ENCODE data around the gene MS4A12.
"Not testable (repeated sequence)": the region's sequence is repeated elsewhere in the genome, so short reads cannot be mapped to it uniquely, and the experiment has no call there.

MS4A12 gene

GRCh38 chr11:60515144-60515855, 22.7 kb downstream of the MS4A12 start, which contains the start of gene MS4A13:
Gene MS4A13, plus strand, starts transcription at chr11:60515392. Its CDS starts 2,692 bp downstream, at chr11:60518084.
- H3K4me1 ChIP-seq (ENCODE audit: control insufficient read depth, insufficient read depth, low read length) = no peaks in the 10 kb centered on the region
- no peaks in the 10 kb centered on the region for H3K36me3 ChIP-seq (ENCODE audit: control insufficient read depth, insufficient read depth, low read length)
- H3K27ac ChIP-seq (ENCODE audit: low read depth, low read length) = no peak within 1 kb of the TSS
- H3K9ac ChIP-seq (ENCODE audit: low read length) = no peak within 1 kb of the TSS
- H3K27me3 ChIP-seq (ENCODE audit: control insufficient read depth, insufficient read depth, low read length) = no peaks in the 10 kb centered on the region
- H3K4me3 ChIP-seq (ENCODE audit: low read length) = no peak within 1 kb of the TSS

GRCh38 chr11:60528465-60528864, 35.9 kb downstream of the MS4A12 start:
- Histone ChIP-seq H3K27me3 (ENCODE audit: control insufficient read depth, insufficient read depth, low read length) (no peaks in the 10 kb centered on the region), H3K4me3 (ENCODE audit: low read length) (no peak overlapping the region), H3K36me3 (ENCODE audit: control insufficient read depth, insufficient read depth, low read length) (no peaks in the 10 kb centered on the region), H3K27ac (ENCODE audit: low read depth, low read length) (no peak overlapping the region), H3K9ac (ENCODE audit: low read length) (no peak overlapping the region), H3K4me1 (ENCODE audit: control insufficient read depth, insufficient read depth, low read length) (no peaks in the 10 kb centered on the region)

- Histone ChIP-seq H3K9ac (ENCODE audit: low read length) (no peak overlapping the region), H3K27me3 (ENCODE audit: control insufficient read depth, insufficient read depth, low read length) (no peaks in the 10 kb centered on the region), H3K27ac (ENCODE audit: low read depth, low read length) (no peak overlapping the region), H3K4me3 (ENCODE audit: low read length) (no peak overlapping the region), H3K4me1 (ENCODE audit: control insufficient read depth, insufficient read depth, low read length) (no peaks in the 10 kb centered on the region), H3K36me3 (ENCODE audit: control insufficient read depth, insufficient read depth, low read length) (no peaks in the 10 kb centered on the region)
Observed at GRCh38 chr11:60528934-60529333, 36.4 kb downstream of the MS4A12 start.

- H3K36me3 ChIP-seq (ENCODE audit: control insufficient read depth, insufficient read depth, low read length) = no peaks in the 10 kb centered on the region
- H3K4me1 ChIP-seq (ENCODE audit: control insufficient read depth, insufficient read depth, low read length) = no peaks in the 10 kb centered on the region
- H3K27ac ChIP-seq (ENCODE audit: low read depth, low read length) = no peak overlapping the region
- H3K27me3 ChIP-seq (ENCODE audit: control insufficient read depth, insufficient read depth, low read length) = no peaks in the 10 kb centered on the region
- no peak overlapping the region for H3K9ac ChIP-seq (ENCODE audit: low read length)
- H3K4me3 ChIP-seq (ENCODE audit: low read length) = no peak overlapping the region
Observed at GRCh38 chr11:60530454-60531100, 38.0 kb downstream of the MS4A12 start.

DNA sequence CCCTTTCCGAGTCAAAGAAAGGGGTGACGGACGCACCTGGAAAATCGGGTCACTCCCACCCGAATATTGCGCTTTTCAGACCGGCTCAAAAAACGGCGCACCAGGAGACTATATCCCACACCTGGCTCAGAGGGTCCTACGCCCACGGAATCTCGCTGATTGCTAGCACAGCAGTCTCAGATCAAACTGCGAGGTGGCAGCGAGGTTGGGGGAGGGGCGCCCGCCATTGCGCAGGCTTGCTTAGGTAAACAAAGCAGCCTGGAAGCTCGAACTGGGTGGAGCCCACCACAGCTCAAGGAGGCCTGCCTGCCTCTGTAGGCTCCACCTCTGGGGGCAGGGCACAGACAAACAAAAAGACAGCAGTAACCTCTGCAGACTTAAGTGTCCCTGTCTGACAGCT, 39.8 kb downstream of the MS4A12 start:
- H3K9ac ChIP-seq (ENCODE audit: low read length); H3K36me3 ChIP-seq (ENCODE audit: control insufficient read depth, insufficient read depth, low read length); H3K4me3 ChIP-seq (ENCODE audit: low read length); H3K27ac ChIP-seq (ENCODE audit: low read depth, low read length); H3K27me3 ChIP-seq (ENCODE audit: control insufficient read depth, insufficient read depth, low read length); H3K4me1 ChIP-seq (ENCODE audit: control insufficient read depth, insufficient read depth, low read length): not testable (repeated sequence)

DNA sequence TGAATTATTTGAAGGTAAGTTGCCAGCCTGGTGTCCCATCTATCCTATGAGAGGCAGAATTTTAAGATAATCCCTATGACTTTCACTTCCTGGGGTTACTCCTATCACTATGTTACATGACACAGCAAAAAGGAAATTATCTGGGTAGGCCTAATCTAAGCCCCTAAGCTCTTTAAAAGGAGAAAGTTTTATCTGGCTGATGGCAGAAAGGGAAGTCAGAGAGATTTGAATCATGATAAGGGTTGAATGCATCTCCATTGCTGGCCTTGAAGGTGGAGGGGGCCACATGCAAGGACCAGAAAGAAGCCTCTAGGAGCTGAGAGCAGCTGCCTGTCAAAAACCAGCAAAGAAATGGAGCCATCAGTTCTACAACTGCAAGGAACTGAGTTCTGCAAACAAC, 46.0 kb downstream of the MS4A12 start:
- H3K27ac ChIP-seq (ENCODE audit: low read depth, low read length); H3K9ac ChIP-seq (ENCODE audit: low read length); H3K4me3 ChIP-seq (ENCODE audit: low read length); H3K36me3 ChIP-seq (ENCODE audit: control insufficient read depth, insufficient read depth, low read length); H3K27me3 ChIP-seq (ENCODE audit: control insufficient read depth, insufficient read depth, low read length); H3K4me1 ChIP-seq (ENCODE audit: control insufficient read depth, insufficient read depth, low read length): not testable (repeated sequence)

DNA sequence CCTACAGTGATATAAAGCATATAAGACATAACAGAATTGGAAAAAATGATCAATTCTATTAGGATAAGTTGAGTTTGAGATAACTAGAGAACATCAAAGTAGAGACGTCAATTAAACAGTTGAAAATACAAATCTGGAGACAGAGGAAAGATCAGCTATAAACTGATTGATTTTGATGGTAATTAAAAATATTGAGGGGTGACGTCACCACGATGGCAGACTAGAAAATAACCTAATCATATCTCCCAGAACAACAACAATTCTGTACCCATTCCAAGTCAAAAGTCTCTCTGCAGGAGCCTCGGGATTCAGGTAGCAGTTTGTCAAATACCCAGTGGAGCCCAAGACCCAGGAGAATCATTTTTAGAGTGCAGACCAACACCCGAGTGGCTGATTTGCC, 51.5 kb downstream of the MS4A12 start:
- H3K4me3 ChIP-seq (ENCODE audit: low read length) = no peak overlapping the region
- H3K36me3 ChIP-seq (ENCODE audit: control insufficient read depth, insufficient read depth, low read length) = no peaks in the 10 kb centered on the region
- H3K4me1 ChIP-seq (ENCODE audit: control insufficient read depth, insufficient read depth, low read length) = no peaks in the 10 kb centered on the region
- no peaks in the 10 kb centered on the region for H3K27me3 ChIP-seq (ENCODE audit: control insufficient read depth, insufficient read depth, low read length)
- no peak overlapping the region for H3K9ac ChIP-seq (ENCODE audit: low read length)
- H3K27ac ChIP-seq (ENCODE audit: low read depth, low read length) = no peak overlapping the region

All from rectal smooth muscle tissue (tissue), 1 donor.